ENCODE data around the gene MAGEL2.

DNA sequence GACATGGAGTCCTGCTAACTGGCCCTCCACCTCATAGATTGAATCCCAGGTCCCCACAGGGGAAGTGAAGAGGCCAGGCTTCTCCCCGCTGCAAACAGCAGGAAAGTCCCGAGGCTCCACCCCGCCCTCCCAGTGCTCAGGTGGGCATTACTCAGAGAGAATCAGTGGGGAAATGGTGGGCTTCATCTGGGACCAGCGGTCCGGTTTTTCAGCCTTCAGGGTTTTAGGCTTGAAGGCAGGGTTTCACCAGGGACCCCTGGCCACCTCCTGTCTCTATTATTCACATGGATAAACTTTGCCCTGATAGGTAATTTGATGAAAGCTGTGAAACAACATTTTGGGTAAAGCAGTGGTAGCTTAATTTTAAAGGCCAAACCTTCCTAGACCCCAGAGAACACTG lies 50.9 kb downstream of the MAGEL2 start:
- TF ChIP-seq, protein P1, sequence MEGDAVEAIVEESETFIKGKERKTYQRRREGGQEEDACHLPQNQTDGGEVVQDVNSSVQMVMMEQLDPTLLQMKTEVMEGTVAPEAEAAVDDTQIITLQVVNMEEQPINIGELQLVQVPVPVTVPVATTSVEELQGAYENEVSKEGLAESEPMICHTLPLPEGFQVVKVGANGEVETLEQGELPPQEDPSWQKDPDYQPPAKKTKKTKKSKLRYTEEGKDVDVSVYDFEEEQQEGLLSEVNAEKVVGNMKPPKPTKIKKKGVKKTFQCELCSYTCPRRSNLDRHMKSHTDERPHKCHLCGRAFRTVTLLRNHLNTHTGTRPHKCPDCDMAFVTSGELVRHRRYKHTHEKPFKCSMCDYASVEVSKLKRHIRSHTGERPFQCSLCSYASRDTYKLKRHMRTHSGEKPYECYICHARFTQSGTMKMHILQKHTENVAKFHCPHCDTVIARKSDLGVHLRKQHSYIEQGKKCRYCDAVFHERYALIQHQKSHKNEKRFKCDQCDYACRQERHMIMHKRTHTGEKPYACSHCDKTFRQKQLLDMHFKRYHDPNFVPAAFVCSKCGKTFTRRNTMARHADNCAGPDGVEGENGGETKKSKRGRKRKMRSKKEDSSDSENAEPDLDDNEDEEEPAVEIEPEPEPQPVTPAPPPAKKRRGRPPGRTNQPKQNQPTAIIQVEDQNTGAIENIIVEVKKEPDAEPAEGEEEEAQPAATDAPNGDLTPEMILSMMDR (IDR thresholded peaks at IDR 0.05) = no peak
- no peak for TF ChIP-seq ZFX (IDR thresholded peaks at IDR 0.05; ENCODE audit: borderline replicate concordance)
